CD4-positive, alpha-beta T cell (primary cell): Measurements from ENCODE around the gene RIMOC1. TPM values are rescaled to one million over a fixed set of nuclear protein-coding genes. Genes with fewer than 3 reads are reported as not detected.

ENCODE experiments used
- ATAC-seq: fragments of 200-7000 bp; cut with Tn5 transposase; one replicate; pipeline ENCODE4 v1.10.0; 2022; ENCODE audit warnings: mild to moderate bottlenecking; ENCODE audit not compliant: poor library complexity
- CTCF ChIA-PET: fragments of 350-600 bp; sonication (Branson Sonifier 250); formaldehyde crosslinking; loops from one replicate; lab custom pipeline; 2021; ENCODE audit warnings: antibody characterized with exemption, inconsistent platforms; lab: Charles Lee
- POLR2A ChIA-PET: fragments of 350-600 bp; sonication (Branson Sonifier 250); formaldehyde crosslinking; loops from one replicate; lab custom pipeline; 2021; ENCODE audit warnings: antibody characterized with exemption, inconsistent platforms; lab: Charles Lee
- DNase-seq, 14 experiments: peaks; one replicate each; pipeline ENCODE4 v3.0.0-alpha.2; 2013 to 2020; ENCODE audit warnings: mixed read lengths in 2 of 14
- H3K27ac ChIP-seq, 2 donors: one replicate each; pipeline versions ENCODE4 v1.5.1 to v1.7.0; 2013; ENCODE audit warnings: low read length in 2 of 2, low read depth in 1 of 2, mild to moderate bottlenecking in 1 of 2
- H3K27me3 ChIP-seq, 2 experiments: 1 replicate in 1 of 2; 2 replicates in 1 of 2; pipeline versions ENCODE4 v1.6.1 to v1.7.0; 2013; ENCODE audit warnings: low read length in 2 of 2, control low read depth in 1 of 2, mild to moderate bottlenecking in 1 of 2, moderate library complexity in 1 of 2; ENCODE audit not compliant: insufficient read depth in 2 of 2, control insufficient read depth in 1 of 2
- H3K36me3 ChIP-seq: one replicate; pipeline ENCODE4 v1.6.1; 2013; ENCODE audit warnings: low read length, control low read depth; ENCODE audit not compliant: insufficient read depth
- H3K4me1 ChIP-seq: one replicate; pipeline ENCODE4 v1.6.1; 2013; ENCODE audit warnings: low read length, control low read depth; ENCODE audit not compliant: insufficient read depth
- H3K4me3 ChIP-seq: one replicate; pipeline ENCODE4 v1.5.1; 2013; ENCODE audit warnings: mild to moderate bottlenecking, low read length, moderate library complexity
- H3K9me3 ChIP-seq, 2 experiments: 1 replicate in 1 of 2; 2 replicates in 1 of 2; pipeline versions ENCODE4 v1.6.1 to v1.7.0; 2013; ENCODE audit warnings: low read length in 2 of 2, mild to moderate bottlenecking in 2 of 2, control low read depth in 1 of 2, moderate library complexity in 1 of 2; ENCODE audit not compliant: control insufficient read depth in 1 of 2, insufficient read depth in 1 of 2
- H3K27ac Mint-ChIP-seq: one replicate; pipeline ENCODE4 v1.8.0; 2020; ENCODE audit warnings: mixed read lengths
- H3K27me3 Mint-ChIP-seq: one replicate; pipeline ENCODE4 v1.8.0; 2021; ENCODE audit warnings: mixed read lengths
- H3K36me3 Mint-ChIP-seq: one replicate; pipeline ENCODE4 v1.8.0; 2021; ENCODE audit warnings: low read depth, mixed read lengths
- H3K4me1 Mint-ChIP-seq: one replicate; pipeline ENCODE4 v1.8.0; 2021; ENCODE audit warnings: low read depth, mixed read lengths
- H3K4me3 Mint-ChIP-seq: one replicate; pipeline ENCODE4 v1.8.0; 2020; ENCODE audit warnings: mild to moderate bottlenecking, mixed read lengths
- H3K9me3 Mint-ChIP-seq: one replicate; pipeline ENCODE4 v1.8.0; 2020; ENCODE audit warnings: mixed read lengths
- CTCF ChIP-seq: fragments of 200-600 bp; IDR thresholded peaks from one replicate; pipeline ENCODE4 v1.8.0; 2022; ENCODE audit warnings: antibody characterized with exemption, mild to moderate bottlenecking
- intact Hi-C, 2 experiments: fragments of 100-400 bp; cut with DNase I in 1 of 2; cut with micrococcal nuclease in 1 of 2; formaldehyde crosslinking; loops; one replicate each; pipeline versions ENCODE4 v1.15.1 to v1.9.0; 2023 to 2025; cut with DNase I, micrococcal nuclease
- total RNA-seq, 174 experiments: library from RNA in 2 of 174; stranded (reverse) in 2 of 174; gene quantifications; one replicate each; pipeline ENCODE4 v1.2.3 and lab custom pipeline; 2021 to 2026

Gene RIMOC1
- total RNA-seq, 2 experiments from 2014 or later: 9.3 to 10.3 TPM

- H3K4me3 ChIP-seq: no peak overlapping the region
- no peak overlapping the region for H3K27ac Mint-ChIP-seq
- H3K9me3 ChIP-seq: no peaks in the 10 kb centered on the region
- intact Hi-C loops: no loop called here
- no peaks in the 10 kb centered on the region for H3K36me3 ChIP-seq
- H3K4me1 Mint-ChIP-seq: no peaks in the 10 kb centered on the region
- H3K27me3 Mint-ChIP-seq: peaks cover 69% of the 10 kb centered on the region
- no peak for DNase-seq
- no peak for TF ChIP-seq CTCF
- H3K36me3 Mint-ChIP-seq: no peaks in the 10 kb centered on the region
- CTCF ChIA-PET: no interaction called here
- H3K27ac ChIP-seq: no peak overlapping the region
- H3K4me1 ChIP-seq: no peaks in the 10 kb centered on the region
- H3K4me3 Mint-ChIP-seq: no peak overlapping the region
- POLR2A ChIA-PET: no interaction called here
- no peak for ATAC-seq
- H3K27me3 ChIP-seq: peaks cover 2 to 32% of the 10 kb centered on the region in 2 experiments
- H3K9me3 Mint-ChIP-seq: no peaks in the 10 kb centered on the region
Observed at GRCh38 chr5:41892031-41892430, 12.1 kb upstream of the RIMOC1 start.

GRCh38 chr5:41893074-41893851, 10.9 kb upstream of the RIMOC1 start:
- Mint-ChIP-seq H3K27ac (no peak overlapping the region), H3K4me1 (no peaks in the 10 kb centered on the region), H3K36me3 (no peaks in the 10 kb centered on the region), H3K27me3 (peaks cover 65% of the 10 kb centered on the region), H3K4me3 (no peak overlapping the region), H3K9me3 (no peaks in the 10 kb centered on the region)
- no peak overlapping the region for H3K4me3 ChIP-seq
- TF ChIP-seq CTCF: no peak
- intact Hi-C loops: no loop called here
- H3K36me3 ChIP-seq: no peaks in the 10 kb centered on the region
- no peaks in the 10 kb centered on the region for H3K9me3 ChIP-seq
- ChIA-PET CTCF (interaction anchor here (0.8 kb wide), 1 partner anchor 16 kb away, joined by 3 read pairs; no protein-coding TSS in a partner anchor), POLR2A (interaction anchor here (0.6 to 1.0 kb wide), 4 partner anchors 11 to 1823 kb away, joined by 3 to 4 read pairs (median 4); partner anchors contain the start of genes FBXO4 and RIMOC1)
- H3K27ac ChIP-seq: no peak overlapping the region
- peaks cover 2 to 26% of the 10 kb centered on the region in 2 experiments for H3K27me3 ChIP-seq
- DNase-seq (peak in 1 of 14 experiments; percentile 16), ATAC-seq (no peak)
- H3K4me1 ChIP-seq: no peaks in the 10 kb centered on the region

GRCh38 chr5:41896230-41896629, 7.9 kb upstream of the RIMOC1 start:
- Mint-ChIP-seq H3K27me3 (peaks cover 48% of the 10 kb centered on the region), H3K27ac (no peak overlapping the region), H3K9me3 (no peaks in the 10 kb centered on the region), H3K4me3 (no peak overlapping the region), H3K4me1 (no peaks in the 10 kb centered on the region), H3K36me3 (no peaks in the 10 kb centered on the region)
- ATAC-seq (no peak), DNase-seq (no peak)
- Histone ChIP-seq H3K36me3 (no peaks in the 10 kb centered on the region), H3K27me3 (peaks cover 2 to 21% of the 10 kb centered on the region in 2 experiments), H3K9me3 (no peaks in the 10 kb centered on the region), H3K27ac (no peak overlapping the region), H3K4me3 (no peak overlapping the region), H3K4me1 (no peaks in the 10 kb centered on the region)
- ChIA-PET POLR2A (no interaction called here), CTCF (no interaction called here)
- intact Hi-C loops: no loop called here
- TF ChIP-seq CTCF: no peak
